GM12878 (cell line): Measurements from ENCODE around the gene CISTR. TPM values are rescaled to one million over a fixed set of nuclear protein-coding genes. Genes with fewer than 3 reads are reported as not detected.
A peak's percentile ranks its signal among the peaks of the same experiment; 100 is the strongest.

ENCODE experiments used
- ATAC-seq: fragments of 200-7000 bp; cut with Tn5 transposase; 3 replicates; pipeline ENCODE4 v1.9.1; 2020; ENCODE audit warnings: mild to moderate bottlenecking, moderate library complexity
- BruUV-seq: library from RNA; stranded (reverse); fragments of 400-500 nt; replicated peaks from 2 replicates; lab custom pipeline; 2021; lab: Mats Ljungman, UMichigan
- CTCF ChIA-PET: fragments of 300-600 bp; sonication (Branson Sonifier 250); formaldehyde crosslinking; extraction: SDS; loops from one replicate; lab custom pipeline; 2021; ENCODE audit warnings: inconsistent platforms; lab: Yijun Ruan, JAX
- POLR2A ChIA-PET: fragments of 350-600 bp; formaldehyde crosslinking; extraction: SDS; loops from one replicate; lab custom pipeline; 2021; ENCODE audit warnings: inconsistent platforms; lab: Charles Lee
- RAD21 ChIA-PET: fragments of 300-600 bp; sonication (Branson Sonifier 250); formaldehyde crosslinking; loops from one replicate; lab custom pipeline; 2023; ENCODE audit warnings: antibody characterized with exemption; ENCODE audit not compliant: unreplicated experiment; lab: Charles Lee
- SMC1A ChIA-PET: fragments of 300-600 bp; sonication (Branson Sonifier 250); formaldehyde crosslinking; loops from one replicate; lab custom pipeline; 2023; ENCODE audit not compliant: unreplicated experiment, uncharacterized antibody; lab: Charles Lee
- DNase-seq: peaks from one replicate; pipeline ENCODE4 v3.0.0-alpha.2; 2011; ENCODE audit warnings: low read depth, low spot score
- FAIRE-seq: peaks from 3 replicates; lab custom pipeline; 2011; peaks lifted over from hg19 to GRCh38; lab: Jason Lieb, UNC
- H2AFZ ChIP-seq: 2 replicates; pipeline ENCODE4 v1.6.0; 2011; ENCODE audit warnings: low read depth, low read length, control low read depth; ENCODE audit not compliant: control insufficient read depth
- H3K27ac ChIP-seq: 2 replicates; pipeline ENCODE4 v1.5.1; 2011; ENCODE audit warnings: control low read depth; ENCODE audit not compliant: control insufficient read depth, insufficient read depth
- H3K27me3 ChIP-seq, 2 experiments: replicated peaks in 1 of 2; 2 replicates each; pipeline versions ENCODE4 v1.6.0 to v1.6.1; 2011; ENCODE audit warnings: low read length in 1 of 2; ENCODE audit not compliant: control insufficient read depth in 2 of 2, insufficient read depth in 2 of 2
- H3K36me3 ChIP-seq, 2 experiments: 2 replicates each; pipeline ENCODE4 v1.5.1; 2011; ENCODE audit warnings: low read length in 1 of 2; ENCODE audit not compliant: control insufficient read depth in 2 of 2, insufficient read depth in 2 of 2
- H3K4me1 ChIP-seq: 2 replicates; pipeline ENCODE4 v1.6.1; 2011; ENCODE audit warnings: mild to moderate bottlenecking, low read length, moderate library complexity, mixed read lengths; ENCODE audit not compliant: control insufficient read depth, insufficient read depth
- H3K4me2 ChIP-seq: 2 replicates; pipeline ENCODE4 v1.6.0; 2011; ENCODE audit warnings: control low read depth; ENCODE audit not compliant: control insufficient read depth, insufficient read depth
- H3K4me3 ChIP-seq: fragments of 200-600 bp; sonication (generic); 2 replicates; pipeline ENCODE4 v1.5.1; 2016
- H3K79me2 ChIP-seq: 2 replicates; pipeline ENCODE4 v1.6.0; 2011; ENCODE audit warnings: low read length; ENCODE audit not compliant: control insufficient read depth, insufficient read depth
- H3K9ac ChIP-seq: 2 replicates; pipeline ENCODE4 v1.8.0; 2011; ENCODE audit warnings: low read length, control low read depth, mixed read lengths; ENCODE audit not compliant: control insufficient read depth, insufficient read depth
- H3K9me3 ChIP-seq: replicated peaks from 3 replicates; pipeline ENCODE4 v1.5.1; 2011; ENCODE audit warnings: mild to moderate bottlenecking, low read length; ENCODE audit not compliant: control insufficient read depth, insufficient read depth
- H4K20me1 ChIP-seq: 2 replicates; pipeline ENCODE4 v1.6.0; 2011; ENCODE audit not compliant: control insufficient read depth, insufficient read depth
- CHD1 ChIP-seq: IDR thresholded peaks from 2 replicates; pipeline ENCODE4 v1.6.1; 2012; ENCODE audit warnings: low read depth, low read length, improper control_type of control experiment
- E2F4 ChIP-seq: IDR thresholded peaks from 2 replicates; pipeline ENCODE4 v1.6.1; 2012; ENCODE audit warnings: low read depth, low read length, improper control_type of control experiment
- ESRRA ChIP-seq: IDR thresholded peaks from 2 replicates; pipeline ENCODE4 v1.6.1; 2012; ENCODE audit warnings: mild to moderate bottlenecking, low read length, improper control_type of control experiment
- GATAD2B ChIP-seq: fragments of 450-650 bp; conservative IDR thresholded peaks from 2 replicates; pipeline ENCODE4 v1.6.1; 2017; ENCODE audit warnings: low read depth, mild to moderate bottlenecking, moderate library complexity
- IKZF1 ChIP-seq: fragments of 450-650 bp; conservative IDR thresholded peaks from 2 replicates; pipeline ENCODE4 v1.6.1; 2017; ENCODE audit warnings: antibody characterized with exemption, mild to moderate bottlenecking
- IRF5 ChIP-seq: fragments of 450-650 bp; IDR thresholded peaks from 2 replicates; pipeline ENCODE4 v1.6.1; 2017; ENCODE audit warnings: borderline replicate concordance
- JUND ChIP-seq: IDR thresholded peaks from 2 replicates; pipeline ENCODE4 v1.6.1; 2012; ENCODE audit warnings: low read depth, mild to moderate bottlenecking, low read length, improper control_type of control experiment, moderate library complexity
- LARP7 ChIP-seq: fragments of 450-650 bp; IDR thresholded peaks from 2 replicates; pipeline ENCODE4 v1.6.1; 2017; ENCODE audit warnings: mild to moderate bottlenecking
- MAX ChIP-seq: IDR thresholded peaks from 2 replicates; pipeline ENCODE4 v1.6.1; 2012; ENCODE audit warnings: low read depth, low read length, improper control_type of control experiment
- NBN ChIP-seq: fragments of 450-650 bp; IDR thresholded peaks from 2 replicates; pipeline ENCODE4 v1.6.1; 2016
- NFXL1 ChIP-seq: fragments of 450-650 bp; IDR thresholded peaks from 2 replicates; pipeline ENCODE4 v1.6.1; 2017; ENCODE audit warnings: antibody characterized with exemption, mild to moderate bottlenecking, borderline replicate concordance
- RBBP5 ChIP-seq: fragments of 200-600 bp; sonication (generic); conservative IDR thresholded peaks from 2 replicates; pipeline ENCODE4 v1.6.1; 2016
- RFX5 ChIP-seq: IDR thresholded peaks from 2 replicates; pipeline ENCODE4 v1.6.1; 2011; ENCODE audit warnings: low read depth, low read length, improper control_type of control experiment
- SP1 ChIP-seq: IDR thresholded peaks from one replicate; pipeline ENCODE4 v1.6.1; 2011; ENCODE audit warnings: low read depth, low read length
- SUPT20H ChIP-seq: IDR thresholded peaks from 2 replicates; pipeline ENCODE4 v1.6.1; 2011; ENCODE audit warnings: low read depth, mild to moderate bottlenecking, low read length, moderate library complexity, borderline replicate concordance; ENCODE audit not compliant: control insufficient read depth
- TBL1XR1 ChIP-seq: IDR thresholded peaks from 2 replicates; pipeline ENCODE4 v1.6.1; 2012; ENCODE audit warnings: low read depth, low read length, improper control_type of control experiment
- ZBTB33 ChIP-seq: fragments of 450-650 bp; IDR thresholded peaks from 2 replicates; pipeline ENCODE4 v1.6.1; 2017; ENCODE audit warnings: mild to moderate bottlenecking
- ZNF207 ChIP-seq: fragments of 450-650 bp; IDR thresholded peaks from 2 replicates; pipeline ENCODE4 v1.6.1; 2014; ENCODE audit warnings: antibody characterized with exemption, mild to moderate bottlenecking, borderline replicate concordance
- ZNF24 ChIP-seq: fragments of 450-650 bp; IDR thresholded peaks from 2 replicates; pipeline ENCODE4 v1.6.1; 2017; ENCODE audit warnings: antibody characterized with exemption, mild to moderate bottlenecking
- WGBS: methylation state at CpG from one replicate; pipeline ENCODE4 v1.1.6; 2016; ENCODE audit warnings: low lambda C conversion rate; ENCODE audit not compliant: insufficient replicate concordance, insufficient coverage; ENCODE audit errors: missing lambda C conversion rate; 5-methylcytosine and 5-hydroxymethylcytosine counted together
- in situ Hi-C: fragments of 300-500 bp; cut with MboI; formaldehyde crosslinking; loops from 9 replicates; pipeline ENCODE4 v1.14.3; 2018; ENCODE audit warnings: mixed read lengths
- intact Hi-C: fragments of 100-400 bp; cut with micrococcal nuclease; formaldehyde crosslinking; loops from one replicate; pipeline ENCODE4 v1.14.2; 2022; ENCODE audit not compliant: unreplicated experiment
- polyA plus RNA-seq, 11 experiments: library from polyadenylated mRNA; depleted of rRNA in 4 of 11; unstranded in 6 of 11; stranded (reverse) in 5 of 11; fragments of >200 nt; fragmentation: Nextera tagmentation in 4 of 11; fragmentation: Illumina TruSeq in 1 of 11; extraction: Ambion mirVana in 4 of 11; extraction: Trizol in 1 of 11; gene quantifications; 1 replicate in 1 of 11; 2 replicates in 10 of 11; pipeline versions ENCODE4 v1.2.1 to v1.2.3, GENCODE V29; 2011 to 2016; ENCODE audit warnings: inconsistent platforms in 2 of 11, missing spikeins in 2 of 11, low read depth in 1 of 11
- total RNA-seq, 4 experiments: library from RNA; depleted of rRNA in 3 of 4; stranded (reverse); fragments of >200 nt in 3 of 4; fragmentation: Illumina TruSeq in 1 of 4; extraction: Trizol in 1 of 4; gene quantifications; 2 replicates each; pipeline versions ENCODE4 v1.2.1 to v1.2.3, GENCODE V29; 2013 to 2021

Gene CISTR
- total and polyA plus RNA-seq, 10 of the 15 experiments (the other 5 are each of a cell fraction or from before 2014, with no cell fraction given), result 0.26 TPM; not detected in 9

GRCh38 chr12:53750812-53751335 is 905 bp downstream of the CISTR start:
- no TSS peak for BruUV-seq
- no peak for TF ChIP-seq CHD1
- TF ChIP-seq RFX5, result no peak
- TF ChIP-seq LARP7, result peak; percentile 65; the same call in 1 of the 2 replicates
- no peak for TF ChIP-seq SUPT20H
- TF ChIP-seq SP1, result peak; percentile 47
- no peak for TF ChIP-seq ZNF207
- TF ChIP-seq ZBTB33, result no peak
- 0 out of 2 replicates have a peak, but pooled peaks have one; percentile 43 for TF ChIP-seq ESRRA
- no peak for TF ChIP-seq IRF5
- 0 out of 2 replicates have a peak, but pooled peaks have one; percentile 28 for TF ChIP-seq E2F4
- no peak for TF ChIP-seq ZNF24
- peak; percentile 33; the same call in 1 of the 2 replicates for TF ChIP-seq MAX
- no peak for TF ChIP-seq TBL1XR1
- TF ChIP-seq GATAD2B, result peak; percentile 39
- no peak for TF ChIP-seq RBBP5
- TF ChIP-seq NBN, result peak; percentile 94; the same call in 1 of the 2 replicates
- TF ChIP-seq NFXL1, result no peak
- TF ChIP-seq IKZF1, result no peak; the same call in 1 of the 2 replicates
- TF ChIP-seq JUND, result no peak

More at GRCh38 chr12:53750812-53751335, 905 bp downstream of the CISTR start:
- in situ Hi-C loops, result no loop called here
- ChIA-PET CTCF (interaction anchor here (0.7 to 2.2 kb wide), 5 partner anchors 9 to 207 kb away, joined by 3 to 5 read pairs (median 3); partner anchors contain the start of gene CALCOCO1), SMC1A (no interaction called here), RAD21 (interaction anchor here (0.9 to 2.0 kb wide), 3 partner anchors 50 to 468 kb away, joined by 3 to 7 read pairs (median 3); no protein-coding TSS in a partner anchor), POLR2A (interaction anchor here (0.6 kb wide), 1 partner anchor 14 kb away, joined by 3 read pairs; no protein-coding TSS in a partner anchor)
- H4K20me1 ChIP-seq, result no peaks in the 10 kb centered on the region
- H3K4me2 ChIP-seq, result peak overlapping the region; percentile 89
- WGBS, result 3% methylated on average over 33 of the region's 36 CpGs
- no peaks in the 10 kb centered on the region for H3K79me2 ChIP-seq
- no peaks in the 10 kb centered on the region for H3K36me3 ChIP-seq
- H3K27ac ChIP-seq, result peak overlapping the region; percentile 14; the same call in 1 of the 2 replicates
- no peaks in the 10 kb centered on the region; a peak in 1 of 4 replicates for H3K27me3 ChIP-seq
- FAIRE-seq (no peak), DNase-seq (no peak), ATAC-seq (peak; percentile 59)
- no peaks in the 10 kb centered on the region for H3K9me3 ChIP-seq
- intact Hi-C loops, result loop anchor here (10.0 kb wide), 1 partner anchor 454 kb away; no protein-coding TSS in a partner anchor
- peak overlapping the region; percentile 68; the same call in 1 of the 2 replicates for H3K4me3 ChIP-seq
- H3K9ac ChIP-seq, result peak overlapping the region; percentile 56; the same call in 1 of the 2 replicates
- H2AFZ ChIP-seq, result peak overlapping the region; percentile 78
- H3K4me1 ChIP-seq, result peaks cover 49% of the 10 kb centered on the region
